NCI-H2081 (cell line): ENCODE data around the gene RASSF3.
A peak's percentile ranks its signal among the peaks of the same experiment; 100 is the strongest.

Source experiments
- DNase-seq, 2 experiments: peaks; one replicate each; lab custom pipeline; 2025; lab: John Stamatoyannopoulos, UW

The RASSF3 gene

DNA sequence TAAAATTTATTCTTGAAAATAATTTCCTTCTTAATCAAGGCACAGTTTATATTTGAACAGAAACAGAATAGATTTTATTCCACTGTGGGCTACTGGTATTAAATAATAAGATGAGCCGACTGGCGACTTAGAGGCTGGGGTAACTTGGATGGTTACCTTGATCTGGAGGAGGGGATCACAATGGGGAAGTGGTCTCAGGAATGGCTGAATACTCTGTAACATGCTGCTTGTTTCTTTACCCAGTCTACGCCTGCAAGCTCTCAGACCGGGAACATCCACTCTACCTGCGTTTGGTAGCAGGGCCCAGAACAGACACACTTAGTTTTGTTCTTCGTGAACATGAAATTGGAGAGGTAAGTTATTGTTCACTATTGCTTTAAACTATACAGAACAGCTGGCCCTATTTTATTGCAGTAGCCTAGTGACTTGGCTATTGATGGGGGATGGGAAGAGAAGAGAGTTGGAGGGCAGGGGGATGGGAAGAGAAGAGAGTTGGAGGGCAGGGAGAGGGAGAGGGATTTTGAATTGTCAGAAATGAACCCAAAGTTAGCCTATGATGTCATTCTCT is 81.0 kb downstream of the RASSF3 start:
- no peak for DNase-seq

DNA sequence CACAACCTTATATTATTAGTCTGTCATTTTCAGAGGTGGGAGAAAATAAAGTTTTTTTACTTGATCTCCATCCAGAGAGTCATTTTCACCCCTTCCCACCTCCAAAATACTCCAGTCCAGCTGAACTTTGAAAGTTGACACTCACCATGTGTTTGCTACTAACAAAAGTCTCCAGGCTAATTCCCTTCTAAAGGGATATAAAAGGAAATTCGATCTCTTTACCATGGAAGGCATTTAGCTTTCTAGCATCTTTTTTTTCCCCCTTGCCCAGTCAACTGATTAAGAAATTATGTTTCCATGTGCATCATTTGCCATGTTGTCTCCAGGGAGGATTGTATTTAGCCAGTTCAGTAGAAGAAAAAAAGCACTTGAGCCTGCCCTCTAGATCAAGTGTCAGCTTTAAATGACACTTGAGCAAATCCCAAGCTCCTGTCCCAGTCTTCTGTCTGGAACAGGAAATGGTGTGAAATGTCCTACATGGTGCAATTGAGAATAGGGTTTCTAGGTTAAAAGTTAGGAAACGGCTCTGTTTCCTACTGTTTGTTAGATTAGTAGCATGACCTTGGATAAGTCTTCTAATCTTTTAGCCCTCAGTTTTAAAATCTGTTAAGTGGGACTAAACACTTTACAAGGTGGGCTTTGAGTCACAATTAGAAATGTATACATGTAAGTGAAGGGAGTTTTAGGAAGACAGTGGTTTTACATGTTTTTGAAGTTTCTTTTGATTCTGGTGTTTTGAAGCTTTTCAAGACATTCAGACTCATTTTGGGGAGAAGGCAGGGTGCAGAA is 81.7 kb downstream of the RASSF3 start:
- no peak for DNase-seq

DNA sequence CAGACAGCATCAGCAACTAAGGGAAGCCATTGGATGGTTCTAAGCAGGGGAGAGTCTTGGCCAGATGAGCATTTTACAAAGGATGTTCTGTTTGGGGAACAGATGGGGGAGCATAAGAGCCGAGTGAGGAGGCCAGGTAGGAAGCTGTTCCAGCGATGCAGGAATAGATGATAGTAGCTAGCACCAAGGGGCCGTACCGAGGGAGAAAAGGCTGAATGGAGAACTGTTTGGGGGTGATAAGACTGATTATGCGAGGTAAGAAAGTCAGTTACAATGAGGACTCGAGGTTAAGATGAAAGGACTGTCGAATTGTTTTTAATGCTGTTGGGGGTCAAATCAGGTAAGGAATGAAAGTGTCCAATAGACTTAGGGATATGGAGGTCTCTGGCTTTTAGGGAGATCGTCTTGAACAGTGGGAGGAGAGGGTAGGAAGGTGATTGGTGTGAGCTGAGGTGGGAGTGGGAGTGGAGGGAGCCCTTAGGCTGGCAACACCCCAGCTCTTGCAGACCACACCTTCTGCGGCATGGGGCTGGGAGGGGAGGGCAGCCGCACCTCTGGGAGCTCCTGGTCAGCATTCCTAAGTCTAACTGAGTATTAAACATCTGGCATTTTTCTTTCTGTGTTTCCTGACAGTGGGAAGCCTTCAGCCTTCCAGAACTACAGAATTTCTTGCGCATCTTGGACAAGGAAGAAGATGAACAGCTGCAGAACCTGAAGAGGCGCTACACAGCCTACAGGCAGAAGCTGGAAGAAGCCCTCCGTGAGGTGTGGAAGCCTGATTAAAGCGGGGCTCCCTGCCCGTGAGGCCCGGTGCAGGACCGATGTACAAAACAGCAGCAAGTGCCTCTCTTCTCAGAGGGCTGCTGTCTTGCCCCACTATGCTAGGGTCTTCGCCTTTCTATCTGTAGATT is 84.1 kb downstream of the RASSF3 start:
- DNase-seq: no peak

DNA sequence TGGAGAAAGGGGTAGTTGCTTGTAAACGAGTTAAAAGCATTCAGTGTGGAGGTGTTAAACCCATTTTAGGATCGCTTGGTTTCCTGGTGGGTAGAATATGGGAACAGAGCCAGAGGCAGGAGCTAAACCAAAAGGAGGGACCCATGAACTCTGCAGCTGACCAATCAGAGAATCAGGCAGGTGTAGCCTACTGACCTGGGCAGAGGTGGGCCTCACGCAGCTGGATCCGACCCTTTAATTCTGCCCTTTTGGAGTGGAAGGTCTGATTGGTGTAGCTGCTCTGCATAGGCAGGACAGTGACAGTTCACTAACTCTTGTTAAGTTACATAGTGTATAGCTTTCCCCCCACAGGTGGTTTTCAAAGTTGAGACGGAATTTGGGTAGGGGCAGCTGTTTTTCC is 85.3 kb downstream of the RASSF3 start:
- no peak for DNase-seq

DNA sequence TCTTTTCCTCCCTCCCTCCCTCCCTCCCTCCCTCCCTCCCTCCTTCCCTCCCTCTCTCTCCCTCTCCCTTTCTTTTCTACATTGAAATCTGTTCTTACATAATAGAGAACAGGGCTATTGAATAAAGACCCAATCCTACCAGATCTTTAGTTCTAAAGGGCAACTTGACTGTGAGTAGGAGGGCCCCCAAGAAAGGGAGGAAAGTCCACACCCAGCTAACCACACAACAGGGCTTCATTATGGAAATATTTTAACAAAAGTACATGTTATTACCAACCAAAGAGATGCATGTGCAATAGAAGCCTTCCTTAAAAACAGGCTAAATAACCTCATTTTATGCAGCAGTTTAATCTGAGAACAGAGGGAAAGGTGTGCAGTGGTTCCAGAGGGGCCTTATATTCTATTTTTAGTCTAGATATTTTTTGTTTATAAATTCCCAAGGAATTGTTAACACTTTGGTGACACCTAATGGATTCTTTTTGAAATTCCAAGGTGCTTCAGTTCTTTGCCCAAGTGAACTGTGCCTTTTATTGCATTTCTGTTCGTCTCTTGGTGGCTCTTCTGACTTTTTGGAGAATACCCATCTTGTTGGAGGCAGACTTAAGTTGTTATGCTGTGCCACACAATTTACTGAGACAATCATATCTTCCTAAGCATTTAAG is 85.9 kb downstream of the RASSF3 start:
- peak; percentile 18 to 48 for DNase-seq

DNA sequence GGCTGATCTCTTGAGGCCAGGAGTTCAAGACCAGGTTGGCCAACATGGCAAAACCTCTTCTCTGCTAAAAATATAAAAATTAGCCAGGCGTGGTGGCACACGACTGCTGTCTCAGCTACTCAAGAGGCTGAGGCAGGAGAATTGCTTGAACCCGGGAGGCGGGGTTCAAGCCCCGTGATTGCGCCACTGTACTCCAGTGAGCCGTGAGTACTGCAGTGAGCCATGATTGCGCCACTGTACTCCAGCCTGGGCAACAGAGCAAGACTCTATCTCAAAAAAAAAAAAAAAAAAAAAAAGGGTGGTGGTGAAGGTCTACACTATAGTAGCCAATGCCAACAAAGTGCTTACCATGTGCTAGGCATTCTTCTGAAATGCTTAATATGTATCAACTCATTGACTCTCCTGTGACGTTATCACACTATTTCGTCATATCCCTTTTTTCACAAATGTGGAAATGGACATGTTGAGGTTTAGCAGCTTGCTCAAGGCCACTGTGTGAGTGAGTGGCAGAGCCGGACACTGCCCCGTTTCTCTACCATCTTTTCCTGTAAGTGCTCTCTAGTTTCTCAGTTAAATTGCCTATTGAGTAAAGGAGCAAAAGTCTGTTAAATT is 89.3 kb downstream of the RASSF3 start:
- no peak for DNase-seq

DNA sequence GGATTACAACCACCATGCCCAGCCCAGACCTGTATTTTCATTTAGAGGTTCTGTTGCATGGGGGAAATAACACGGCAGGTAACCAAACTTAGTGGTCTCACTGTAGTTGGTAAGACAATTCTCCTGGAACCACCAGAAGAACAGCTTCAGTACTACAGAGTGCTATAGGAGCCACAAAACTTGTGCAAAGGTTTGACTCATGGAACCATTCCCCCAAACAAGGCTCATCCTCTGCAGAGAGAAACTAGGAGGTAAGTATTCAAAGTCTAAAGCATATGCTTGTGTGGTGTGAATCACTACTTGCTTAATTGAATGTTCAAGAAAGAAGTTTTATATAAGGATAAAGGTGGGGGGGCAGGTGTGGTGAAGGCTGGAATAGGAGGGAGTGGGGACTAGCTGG is 90.2 kb downstream of the RASSF3 start:
- DNase-seq: no peak

DNA sequence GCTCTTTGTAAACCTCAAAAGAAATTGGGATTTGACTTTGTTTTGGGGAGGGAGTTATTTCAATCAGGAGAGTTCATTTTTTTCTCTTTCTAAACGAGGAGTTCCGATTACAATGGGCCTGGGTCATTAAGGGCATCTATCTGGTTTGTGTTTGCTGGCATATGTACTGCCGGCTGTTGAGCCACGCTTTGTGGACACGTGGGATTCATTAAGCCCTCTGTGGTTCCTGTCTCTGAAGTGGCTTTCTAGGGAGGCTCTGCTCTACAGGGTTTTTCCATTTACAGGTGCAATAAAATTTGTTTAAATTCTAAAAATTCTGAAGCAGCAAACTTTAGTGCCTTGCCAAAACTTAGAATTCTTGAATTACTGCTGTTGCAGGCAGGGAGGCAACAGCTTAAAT is 91.0 kb downstream of the RASSF3 start:
- DNase-seq: no peak

DNA sequence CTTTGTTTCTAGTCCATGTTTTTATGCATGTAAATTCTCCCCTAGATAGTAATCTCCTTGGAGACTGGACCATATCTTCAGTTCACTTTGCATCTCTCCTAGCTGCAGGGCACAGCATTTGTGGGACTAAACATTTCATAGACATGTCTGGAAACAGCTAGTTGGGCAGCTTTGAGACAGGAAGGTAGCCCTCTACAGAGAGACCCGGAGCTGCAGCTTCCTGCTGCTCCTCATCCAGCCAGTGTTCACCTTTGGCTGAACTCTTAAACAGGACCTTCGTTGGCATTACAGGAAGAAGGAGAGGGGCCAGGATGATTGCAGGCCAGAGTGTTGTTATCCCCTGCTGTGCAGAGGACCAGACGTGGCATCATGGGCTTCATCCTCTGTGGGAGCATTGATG is 96.0 kb downstream of the RASSF3 start:
- DNase-seq: no peak

DNA sequence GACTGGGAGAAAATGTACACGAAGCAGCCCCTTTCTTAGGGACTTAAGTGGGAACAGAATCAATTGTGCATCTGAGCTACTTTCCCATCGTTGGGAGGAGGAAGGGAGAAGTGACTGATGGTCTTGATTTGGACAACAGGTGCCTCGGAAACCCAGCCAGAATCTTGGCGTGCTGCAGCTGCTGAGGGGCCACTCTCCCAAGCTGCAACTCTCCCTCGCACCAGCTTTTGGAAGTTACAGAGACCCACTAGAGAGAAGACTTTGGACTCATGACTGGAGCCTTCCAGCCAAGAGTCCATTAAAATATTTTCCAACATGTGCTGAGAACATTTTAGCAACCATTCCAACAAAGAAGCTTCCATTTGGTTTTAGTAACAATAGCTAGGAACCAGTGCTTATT is 96.6 kb downstream of the RASSF3 start:
- no peak for DNase-seq

DNA sequence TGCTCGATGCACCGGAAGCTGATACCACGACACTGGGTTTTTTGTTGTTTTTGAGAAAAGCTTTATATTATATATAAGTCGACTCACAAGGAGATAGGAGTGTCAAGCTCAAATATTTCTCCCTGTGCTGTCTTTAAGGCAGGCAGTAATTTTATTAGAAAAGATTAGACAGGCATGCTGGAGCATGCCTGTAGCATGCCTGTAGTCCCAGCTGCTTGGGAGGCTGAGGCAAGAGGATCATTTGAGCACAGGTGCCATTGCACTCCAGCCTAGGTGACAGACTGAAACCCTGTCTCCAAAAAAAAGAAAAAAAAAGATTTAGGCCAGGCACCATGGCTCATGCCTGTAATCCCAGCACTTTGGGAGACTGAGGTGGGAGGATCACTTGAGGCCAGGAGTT is 97.1 kb downstream of the RASSF3 start:
- DNase-seq: no peak

DNA sequence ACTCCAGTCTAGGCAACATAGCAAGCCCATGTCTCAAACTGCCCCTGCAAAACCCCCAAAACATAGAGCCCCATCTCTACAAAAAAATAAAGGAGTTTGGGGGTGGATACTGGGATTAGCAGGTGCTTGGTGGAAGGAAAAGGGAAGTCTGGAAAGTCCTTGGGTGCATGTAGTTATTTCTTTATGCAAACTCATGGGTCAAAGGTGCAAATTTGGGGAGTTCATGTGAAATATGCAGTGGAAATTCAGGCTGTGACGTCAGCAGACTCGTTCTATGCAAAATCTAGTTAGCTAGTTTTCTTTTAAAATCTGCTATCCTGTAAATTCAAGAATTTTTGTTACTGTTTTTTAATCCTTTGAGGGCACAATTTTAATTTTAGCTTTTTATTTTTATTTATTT is 97.6 kb downstream of the RASSF3 start:
- no peak for DNase-seq

DNA sequence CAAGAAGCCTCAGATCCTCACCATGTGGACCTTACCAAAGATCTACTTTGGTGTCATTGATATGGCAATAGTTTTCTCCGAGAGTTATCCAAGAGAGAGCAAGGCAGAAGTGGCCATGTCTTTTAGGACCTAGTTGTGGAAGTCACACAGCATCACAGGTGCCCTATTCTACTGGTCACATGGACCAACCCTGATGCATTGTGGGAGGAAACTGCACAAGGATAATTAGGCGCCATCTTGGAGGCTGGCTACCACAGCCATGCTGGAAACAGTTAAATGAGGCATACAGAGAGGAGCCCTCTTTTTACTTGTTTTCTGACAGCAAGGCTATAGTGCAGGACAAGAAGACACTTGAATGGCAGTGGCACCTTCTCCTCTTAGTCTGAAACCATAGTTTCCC is 99.1 kb downstream of the RASSF3 start:
- DNase-seq: no peak

DNA sequence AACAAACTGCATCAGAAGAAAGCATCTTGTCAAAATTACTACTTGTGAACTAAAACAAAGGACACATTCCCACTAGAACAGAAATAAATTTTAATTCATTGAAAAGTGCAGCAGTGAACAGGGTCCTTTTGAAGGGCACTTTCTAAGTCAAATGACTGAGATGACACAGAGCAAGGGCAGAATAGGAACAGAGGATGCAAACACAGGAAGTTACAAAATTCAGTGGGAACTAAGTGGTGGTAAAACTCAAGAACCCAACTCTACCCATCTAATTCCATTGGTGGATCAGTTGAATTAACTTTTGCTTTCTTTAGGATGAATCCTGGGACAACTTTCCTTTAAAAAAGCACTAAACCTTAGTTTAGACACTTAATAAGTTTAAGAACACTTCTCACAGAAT is 103.1 kb downstream of the RASSF3 start:
- no peak for DNase-seq

DNA sequence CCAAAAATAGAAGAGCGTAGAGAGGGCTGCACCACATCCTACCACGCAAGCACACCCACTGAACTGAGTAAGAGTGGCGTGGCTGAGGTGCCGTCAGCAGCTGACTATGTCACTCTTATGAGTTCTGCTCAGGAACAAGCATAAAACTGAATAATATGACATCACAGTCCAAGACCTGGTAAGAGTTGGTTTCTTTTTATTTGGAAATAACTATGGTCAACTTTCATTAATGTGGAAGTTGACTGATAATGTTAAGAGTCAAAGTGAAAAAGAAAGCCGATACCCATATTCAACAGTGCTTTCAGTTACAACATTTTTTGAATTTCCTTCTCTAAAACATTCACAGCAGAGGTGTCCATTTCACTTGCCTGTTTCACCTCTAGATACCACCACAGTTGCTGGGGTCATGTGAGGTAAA is 104.3 kb downstream of the RASSF3 start:
- no peak for DNase-seq

DNA sequence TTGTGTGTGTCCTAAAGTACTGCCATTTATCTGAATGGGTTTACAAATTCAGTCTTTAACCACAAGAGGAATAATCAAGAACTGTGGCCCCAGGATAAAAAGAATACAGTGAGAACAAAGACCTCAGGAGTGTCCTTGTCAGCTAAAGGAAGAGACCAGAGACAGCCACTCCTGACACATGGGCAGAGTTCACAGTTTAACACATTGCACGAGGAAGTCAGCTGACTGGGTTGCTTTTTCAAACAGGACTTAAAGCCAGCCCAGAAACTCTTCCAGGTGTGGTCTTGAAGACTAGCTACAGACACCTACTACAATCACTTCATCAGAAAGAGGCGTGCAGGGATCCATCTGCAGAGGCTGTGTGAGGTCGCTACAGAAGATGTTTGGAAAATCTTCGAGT is 106.1 kb downstream of the RASSF3 start:
- DNase-seq: no peak

DNA sequence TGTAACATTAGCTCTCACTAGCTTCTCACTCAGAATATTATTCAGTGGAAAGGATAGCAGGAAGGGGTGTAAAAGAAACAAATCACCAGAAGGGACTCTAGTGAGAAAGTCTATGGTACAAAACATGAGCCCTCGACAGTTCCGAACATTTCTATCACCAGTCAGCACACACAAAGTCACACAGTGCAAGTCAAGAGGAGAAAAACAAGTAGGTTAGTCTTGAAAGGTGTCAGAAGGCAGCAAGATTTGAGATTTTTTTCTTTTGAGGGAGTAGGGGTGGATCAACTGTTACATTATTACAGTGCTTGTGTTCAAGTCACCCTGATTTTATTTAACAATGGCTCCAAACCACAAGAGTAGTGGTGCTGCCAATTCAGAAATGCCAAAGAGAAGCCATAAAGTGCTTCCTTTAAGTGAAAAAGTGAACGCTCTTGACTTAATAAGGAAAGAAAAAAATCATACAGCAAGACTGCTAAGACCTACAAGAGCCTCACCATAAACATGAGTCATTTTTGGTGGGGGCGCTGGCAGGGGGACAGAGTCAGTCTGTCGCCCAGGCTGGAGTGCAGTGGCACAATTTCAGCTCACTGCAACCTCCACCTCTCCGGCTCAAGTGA is 106.7 kb downstream of the RASSF3 start:
- no peak for DNase-seq

DNA sequence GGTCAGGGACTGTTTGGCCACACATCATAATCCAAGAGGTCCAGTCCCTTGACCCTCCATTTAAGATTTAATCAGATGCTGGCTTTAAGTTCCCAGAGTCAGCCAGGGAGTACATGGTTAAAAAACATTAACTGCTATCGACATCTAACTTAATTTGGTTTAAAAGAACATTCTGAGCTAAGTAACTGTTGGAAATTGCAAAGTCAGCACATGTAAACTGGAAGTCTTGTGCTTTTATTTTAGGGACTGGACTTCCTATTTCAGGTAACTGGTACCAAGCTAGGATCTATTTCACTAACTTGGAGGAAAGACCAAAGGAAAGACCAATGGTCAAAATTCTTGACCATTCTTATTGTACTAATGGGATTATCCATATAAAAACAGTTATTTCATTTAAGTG is 108.4 kb downstream of the RASSF3 start:
- no peak for DNase-seq

DNA sequence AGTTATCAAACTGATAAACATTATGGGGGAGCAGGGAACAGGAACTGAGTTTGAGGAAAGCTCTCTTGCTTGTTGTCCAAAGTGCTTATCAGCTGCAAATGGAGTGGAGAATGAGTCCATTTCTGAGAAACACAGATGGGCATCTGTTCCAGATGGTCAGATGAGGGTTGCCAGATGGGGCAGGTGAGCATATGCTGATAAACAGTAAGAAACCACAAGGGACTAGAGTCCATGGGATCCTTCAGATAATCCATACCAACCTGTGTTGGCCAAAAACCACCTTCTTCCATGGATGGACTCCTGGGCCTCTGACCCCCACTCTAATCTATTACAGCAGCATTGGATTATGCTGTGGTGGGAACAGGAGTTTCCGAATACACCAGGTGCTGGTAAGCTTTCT is 110.6 kb downstream of the RASSF3 start:
- no peak for DNase-seq

DNA sequence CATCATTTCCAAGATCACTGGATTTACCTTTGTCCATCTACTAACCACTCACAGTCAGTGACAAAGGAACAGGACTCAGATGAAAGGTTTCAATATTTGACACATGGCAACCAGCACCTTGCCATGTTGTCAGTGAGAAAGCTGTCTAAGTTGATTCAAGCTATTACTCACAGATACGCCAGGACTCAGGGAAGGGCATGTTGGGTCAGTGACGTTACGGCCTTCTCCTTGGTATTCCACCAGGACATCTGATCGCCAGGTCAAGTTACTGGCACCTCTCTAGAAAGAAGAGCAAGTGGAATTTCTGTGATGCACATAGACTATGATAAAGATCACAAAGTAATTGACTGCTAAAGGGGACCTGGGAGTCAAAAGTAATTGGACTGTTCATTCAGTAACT is 112.5 kb downstream of the RASSF3 start:
- DNase-seq: no peak

DNA sequence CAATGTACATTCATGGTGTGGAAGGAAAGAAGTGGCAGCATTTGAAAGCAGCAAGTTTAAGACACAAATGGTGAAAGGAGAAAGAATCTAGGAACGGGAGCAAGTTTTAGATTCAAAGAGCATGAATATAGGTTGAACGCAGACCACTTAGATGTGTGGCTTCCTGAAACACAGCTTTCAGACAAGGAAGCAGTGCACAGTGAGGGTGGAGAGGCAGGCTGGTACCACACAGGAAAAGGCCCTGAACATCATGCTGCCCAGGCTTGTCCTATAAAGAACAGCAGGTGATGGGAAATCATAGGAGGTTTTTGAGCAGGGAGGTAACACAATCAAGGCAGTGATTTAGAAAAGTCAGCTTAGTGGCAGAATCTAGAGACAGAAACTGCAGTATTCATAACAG is 113.3 kb downstream of the RASSF3 start:
- DNase-seq: no peak
